ENCODE data around the gene ATP6AP1.

GRCh38 chrX:154383359-154384283 is 44.9 kb upstream of the ATP6AP1 start:
- TF ChIP-seq CTCF (optimal IDR thresholded peaks at IDR 0.05 in 1 of 3, IDR thresholded peaks at IDR 0.05 in 1 of 3, conservative IDR thresholded peaks at IDR 0.05 in 1 of 3; ENCODE audit: extremely low read depth in 1 of 3, insufficient read depth in 2 of 3, low read length in 3 of 3), result no peak
- no peak for TF ChIP-seq EZH2 (IDR thresholded peaks at IDR 0.05; ENCODE audit: low read length)

Measured in keratinocyte (primary cell).